A673 (cell line): ENCODE measurements around the gene SPATS2. TPM values are rescaled to one million over a fixed set of nuclear protein-coding genes. Genes with fewer than 3 reads are reported as not detected.
A peak's percentile ranks its signal among the peaks of the same experiment; 100 is the strongest.

ENCODE experiments used
- BruUV-seq: library from RNA; stranded (reverse); fragments of 400-500 nt; replicated peaks from 2 replicates; lab custom pipeline; 2021; lab: Mats Ljungman, UMichigan
- CTCF ChIA-PET: fragments of 300-600 bp; sonication (Branson Sonifier 250); formaldehyde crosslinking; loops from one replicate; lab custom pipeline; 2022; ENCODE audit warnings: antibody characterized with exemption; lab: Charles Lee
- POLR2A ChIA-PET: fragments of 300-600 bp; sonication (Branson Sonifier 250); formaldehyde crosslinking; loops from one replicate; lab custom pipeline; 2022; ENCODE audit warnings: antibody characterized with exemption; ENCODE audit not compliant: low non-redundant PET; lab: Charles Lee
- DNase-seq: peaks from one replicate; pipeline ENCODE4 v3.0.0-alpha.2; 2015; ENCODE audit warnings: low spot score
- H3K27ac ChIP-seq: fragments of 200-600 bp; sonication (generic); 2 replicates; pipeline ENCODE4 v1.5.1; 2016; ENCODE audit warnings: mixed run types, low read depth, mild to moderate bottlenecking, mixed read lengths, antibody characterized with exemption, low read length; ENCODE audit not compliant: poor library complexity, severe bottlenecking
- H3K27me3 ChIP-seq: fragments of 200-600 bp; sonication (generic); replicated peaks from 2 replicates; pipeline ENCODE4 v1.6.1; 2017; ENCODE audit warnings: mixed run types, low read depth, mild to moderate bottlenecking, mixed read lengths, antibody characterized with exemption, low read length; ENCODE audit not compliant: insufficient read depth, poor library complexity
- H3K36me3 ChIP-seq: fragments of 200-600 bp; sonication (generic); 2 replicates; pipeline ENCODE4 v1.6.1; 2016; ENCODE audit warnings: mixed run types, mild to moderate bottlenecking, mixed read lengths, antibody characterized with exemption, low read length; ENCODE audit not compliant: insufficient read depth, poor library complexity, severe bottlenecking
- H3K4me1 ChIP-seq: fragments of 200-600 bp; sonication (generic); 2 replicates; pipeline ENCODE4 v1.6.1; 2017; ENCODE audit warnings: mixed run types, mild to moderate bottlenecking, mixed read lengths, antibody characterized with exemption, low read length; ENCODE audit not compliant: insufficient read depth, poor library complexity, severe bottlenecking
- H3K4me3 ChIP-seq: fragments of 200-600 bp; sonication (generic); 2 replicates; pipeline ENCODE4 v1.5.1; 2016; ENCODE audit warnings: low read depth, mixed run types, mild to moderate bottlenecking, mixed read lengths, low read length; ENCODE audit not compliant: poor library complexity, severe bottlenecking
- H3K9me3 ChIP-seq: fragments of 200-600 bp; sonication (generic); 2 replicates; pipeline ENCODE4 v1.6.1; 2016; ENCODE audit warnings: mixed run types, low read depth, mild to moderate bottlenecking, mixed read lengths, antibody characterized with exemption, low read length; ENCODE audit not compliant: poor library complexity, severe bottlenecking
- CTCF ChIP-seq: fragments of 300-800, 200-600 bp; sonication (generic); conservative IDR thresholded peaks from 2 replicates; pipeline ENCODE4 v1.5.1; 2017; ENCODE audit warnings: low read depth, mild to moderate bottlenecking, antibody characterized with exemption, low read length, moderate library complexity, mixed read lengths
- EZH2 ChIP-seq: fragments of 200-600 bp; sonication (generic); IDR thresholded peaks from 2 replicates; pipeline ENCODE4 v1.6.1; 2017; ENCODE audit warnings: borderline replicate concordance, low read depth, mild to moderate bottlenecking, mixed read lengths, antibody characterized with exemption, low read length; ENCODE audit not compliant: poor library complexity, severe bottlenecking
- intact Hi-C: fragments of 100-400 bp; cut with micrococcal nuclease; formaldehyde crosslinking; loops from one replicate; pipeline ENCODE4 v1.10.0; 2022; ENCODE audit not compliant: unreplicated experiment
- total RNA-seq: library from RNA; stranded (reverse); gene quantifications from 2 replicates; pipeline ENCODE4 v1.2.3, GENCODE V29; 2021

The SPATS2 gene
- total RNA-seq, 1 experiment from 2014 or later = 82.8 TPM

DNA sequence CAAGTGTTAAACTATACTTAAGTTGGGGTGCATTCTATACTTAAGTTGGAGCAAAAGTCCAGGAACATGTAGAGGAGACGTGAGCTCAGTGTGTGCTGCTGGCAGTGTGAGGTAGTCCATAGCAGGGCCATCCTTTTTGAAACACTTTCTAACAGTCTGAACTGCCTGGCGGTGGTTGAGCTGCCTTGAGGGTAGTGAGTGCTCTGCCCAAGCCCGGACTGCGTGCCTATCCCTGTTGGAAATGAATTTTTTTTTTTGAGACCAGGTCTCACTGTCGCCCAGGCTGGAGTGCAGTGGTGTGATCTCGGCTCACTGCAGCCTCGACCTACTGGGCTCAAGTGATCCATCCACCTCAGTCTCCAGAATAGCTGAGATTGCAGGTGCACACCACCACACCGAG, 185.6 kb downstream of the SPATS2 start:
- POLR2A ChIA-PET = no interaction called here
- TF ChIP-seq CTCF (no peak), EZH2 (no peak)
- BruUV-seq = no TSS peak
- intact Hi-C loops = no loop called here
- H3K4me3 ChIP-seq = no peak overlapping the region
- DNase-seq = no peak
- no peaks in the 10 kb centered on the region for H3K9me3 ChIP-seq
- no peak overlapping the region for H3K27ac ChIP-seq
- peaks cover 1% of the 10 kb centered on the region for H3K36me3 ChIP-seq
- H3K4me1 ChIP-seq = no peaks in the 10 kb centered on the region
- CTCF ChIA-PET = interaction anchor here (0.5 kb wide), 1 partner anchor 16 kb away, joined by 7 read pairs; no protein-coding TSS in a partner anchor
- H3K27me3 ChIP-seq = no peaks in the 10 kb centered on the region

DNA sequence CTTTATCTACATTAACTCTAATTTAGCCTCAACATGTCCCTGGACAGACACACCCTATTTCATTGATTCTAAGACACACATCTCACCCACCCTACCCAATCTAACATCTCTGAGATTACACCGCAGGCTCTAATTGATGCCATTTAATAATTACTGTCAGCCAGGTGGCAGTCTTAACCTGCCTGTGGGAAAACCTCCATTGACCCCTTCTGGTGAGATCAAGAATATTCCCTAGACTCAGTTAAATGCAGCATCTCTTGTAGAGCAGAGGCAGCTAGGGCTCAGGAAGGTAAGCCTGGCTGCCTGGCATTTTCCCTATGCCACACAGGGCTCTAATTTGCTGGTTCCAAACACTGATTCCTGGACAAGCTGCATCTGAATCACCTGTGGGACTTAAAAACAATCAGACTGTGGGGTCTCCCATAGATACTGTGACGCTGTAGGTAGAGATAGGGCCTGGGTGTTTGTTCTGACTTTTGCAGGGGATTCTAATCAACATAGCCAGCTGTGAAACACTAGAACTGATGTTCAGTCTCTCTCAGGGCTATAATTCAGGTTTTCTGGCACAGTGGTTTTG, 186.3 kb downstream of the SPATS2 start:
- peak; percentile 34 for DNase-seq
- intact Hi-C loops = no loop called here
- TF ChIP-seq CTCF (peak; percentile 45), EZH2 (no peak)
- Histone ChIP-seq H3K9me3 (no peaks in the 10 kb centered on the region), H3K27ac (no peak overlapping the region), H3K4me3 (no peak overlapping the region), H3K27me3 (no peaks in the 10 kb centered on the region), H3K4me1 (no peaks in the 10 kb centered on the region), H3K36me3 (peaks cover 8% of the 10 kb centered on the region)
- no TSS peak for BruUV-seq
- POLR2A ChIA-PET = no interaction called here
- CTCF ChIA-PET = interaction anchor here (0.6 to 1.1 kb wide), 2 partner anchors 195 to 196 kb away, joined by 3 read pairs; no protein-coding TSS in a partner anchor

DNA sequence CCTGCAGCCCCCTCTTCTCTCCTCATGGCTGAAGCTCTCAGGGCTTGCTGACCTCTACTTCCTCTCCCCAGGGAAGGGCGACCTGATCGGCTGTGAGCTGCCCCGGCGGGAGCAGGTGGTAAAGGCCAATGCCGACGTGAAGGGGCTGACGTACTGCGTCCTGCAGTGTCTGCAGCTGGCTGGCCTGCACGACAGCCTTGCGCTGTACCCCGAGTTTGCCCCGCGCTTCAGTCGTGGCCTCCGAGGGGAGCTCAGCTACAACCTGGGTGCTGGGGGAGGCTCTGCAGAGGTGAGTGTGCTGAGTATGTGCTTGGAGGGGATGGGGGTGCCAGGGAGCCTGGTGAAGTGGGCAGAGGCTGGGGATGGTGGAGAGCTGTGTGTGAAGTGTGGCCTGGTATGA, 187.0 kb downstream of the SPATS2 start:
- no peak overlapping the region for H3K27ac ChIP-seq
- ChIA-PET POLR2A (no interaction called here), CTCF (interaction anchor here (1.1 kb wide), 1 partner anchor 196 kb away, joined by 3 read pairs; no protein-coding TSS in a partner anchor)
- H3K4me1 ChIP-seq = no peaks in the 10 kb centered on the region
- DNase-seq = no peak
- H3K4me3 ChIP-seq = no peak overlapping the region
- TF ChIP-seq CTCF = no peak
- TF ChIP-seq EZH2 = no peak
- intact Hi-C loops = no loop called here
- H3K36me3 ChIP-seq = peaks cover 15% of the 10 kb centered on the region
- H3K9me3 ChIP-seq = no peaks in the 10 kb centered on the region
- BruUV-seq = no TSS peak
- H3K27me3 ChIP-seq = no peaks in the 10 kb centered on the region
